HG02678 (cell line): ENCODE data around the gene C11orf98.
"Not testable (repeated sequence)": the region's sequence is repeated elsewhere in the genome, so short reads cannot be mapped to it uniquely, and the experiment has no call there.

Experiments used
- ATAC-seq: cut with Tn5 transposase; IDR thresholded peaks from one replicate; pipeline ENCODE4 v1.9.1; 2021; ENCODE audit warnings: mild to moderate bottlenecking, moderate library complexity; ENCODE audit not compliant: unreplicated experiment

The C11orf98 gene

DNA sequence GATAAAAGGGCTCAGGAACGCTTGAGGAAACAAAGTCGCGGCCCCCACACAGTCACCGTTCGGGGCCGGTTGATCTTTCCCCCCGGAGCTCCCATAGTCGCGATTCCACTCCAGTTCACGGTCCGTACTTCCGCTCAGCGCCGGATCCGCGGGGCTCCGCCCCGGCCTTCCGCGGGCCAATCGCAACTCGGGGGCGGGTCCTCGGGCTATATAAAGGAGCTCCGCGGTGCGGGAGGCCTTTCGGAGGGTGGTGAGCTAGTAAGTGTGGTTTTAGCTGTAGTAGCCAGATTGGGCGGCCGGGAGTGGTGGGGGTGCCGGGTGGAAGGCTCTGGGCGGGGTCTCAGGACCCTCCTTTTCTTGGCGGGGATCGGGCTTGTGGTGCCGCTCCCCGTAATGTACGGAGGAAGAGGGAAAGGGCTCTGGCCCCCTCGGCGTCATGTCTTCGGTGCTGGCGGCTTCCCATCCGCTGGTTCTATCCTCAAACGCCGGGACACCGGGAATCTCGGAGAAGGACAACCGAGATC is at the start of gene C11orf98, which contains the start of gene CSKMT:
Gene C11orf98, minus strand, starts transcription at position 136 of the 524 bp plus-strand sequence. Its CDS starts 41 bp downstream, at position 95.
Gene CSKMT, plus strand, starts transcription at position 238 of the 524 bp plus-strand sequence. CDS start 568 bp downstream, outside the sequence.
- ATAC-seq: peak; percentile 89

DNA sequence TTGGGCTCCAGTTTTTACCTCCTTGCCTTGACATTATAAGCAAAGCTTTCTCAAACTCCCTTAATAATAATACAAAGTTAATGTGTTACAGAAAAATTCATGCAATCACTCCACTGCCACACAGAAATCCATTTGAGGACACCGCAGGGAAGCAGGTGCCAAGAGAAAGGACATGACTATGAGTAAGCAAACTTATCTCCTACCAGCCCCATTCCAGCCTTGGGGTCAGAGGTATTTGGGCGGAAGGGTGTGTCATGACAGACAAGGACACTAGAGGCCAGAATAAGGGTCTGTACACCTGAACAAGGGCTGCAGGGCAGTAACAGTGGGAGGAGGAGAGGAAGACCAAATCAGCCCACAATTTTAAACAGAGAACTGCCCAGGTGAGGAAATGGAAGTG is 48.3 kb upstream of the C11orf98 start:
- ATAC-seq: no peak

DNA sequence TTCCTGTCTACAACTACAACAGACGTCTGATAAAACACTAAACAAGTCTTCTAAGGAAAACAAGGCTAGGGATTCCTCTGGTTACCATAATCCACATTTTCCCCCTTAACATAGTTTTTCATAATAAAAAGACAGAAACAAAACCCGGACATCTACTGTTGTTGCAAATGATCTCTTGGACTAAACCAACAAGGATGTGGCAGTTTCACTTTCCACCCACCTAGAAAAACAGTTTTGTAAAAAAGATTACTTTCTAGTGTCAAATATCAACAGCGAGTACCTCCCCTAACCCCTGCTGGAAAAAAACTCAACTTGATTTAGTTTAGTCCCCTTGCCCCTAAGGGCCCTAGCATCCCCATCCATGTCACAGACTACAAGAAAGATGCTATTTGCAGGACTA is 47.9 kb upstream of the C11orf98 start:
- no peak for ATAC-seq

DNA sequence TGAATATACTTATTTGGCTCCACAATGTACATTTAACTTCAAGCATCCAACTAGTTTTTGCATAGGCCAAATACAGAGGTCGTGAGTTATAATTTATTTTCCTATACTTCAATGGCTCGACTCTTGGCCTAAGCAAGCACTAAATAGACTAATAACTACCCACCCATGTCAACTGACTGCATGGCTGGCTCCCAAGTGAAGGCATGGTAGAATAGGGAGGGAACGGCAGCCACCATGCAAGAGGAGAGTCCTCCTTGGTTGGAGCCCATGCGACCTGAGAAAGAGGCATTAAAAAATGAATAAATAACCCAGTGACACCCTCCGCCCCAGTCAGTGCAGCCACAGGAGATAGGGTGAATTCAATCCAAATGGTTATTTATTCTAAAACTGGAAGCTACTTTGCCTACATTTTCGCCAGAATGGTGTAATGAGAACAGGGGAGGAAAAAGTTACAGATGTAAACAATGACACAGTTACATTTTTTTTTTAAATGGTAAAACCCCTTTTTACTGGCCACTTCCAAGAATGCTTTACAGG is 47.3 kb upstream of the C11orf98 start:
- no peak for ATAC-seq

DNA sequence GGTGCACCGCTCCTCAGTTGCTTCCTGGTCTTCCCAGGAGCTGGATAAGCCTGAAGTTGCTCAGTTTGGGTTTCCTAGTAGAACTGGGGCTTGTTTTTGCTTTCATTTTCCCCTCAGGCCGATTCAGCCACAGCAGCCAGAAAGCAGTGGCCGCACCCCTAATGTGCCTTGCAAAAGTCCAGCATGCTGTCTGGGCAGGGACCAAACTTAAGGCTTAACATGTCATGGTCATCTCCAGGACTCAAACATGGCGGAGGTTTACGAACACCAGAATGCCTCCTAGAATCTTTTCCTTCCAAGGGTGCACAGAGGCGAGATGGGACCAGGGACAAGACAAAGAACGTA is 45.0 kb upstream of the C11orf98 start:
- peak; percentile 1 for ATAC-seq

DNA sequence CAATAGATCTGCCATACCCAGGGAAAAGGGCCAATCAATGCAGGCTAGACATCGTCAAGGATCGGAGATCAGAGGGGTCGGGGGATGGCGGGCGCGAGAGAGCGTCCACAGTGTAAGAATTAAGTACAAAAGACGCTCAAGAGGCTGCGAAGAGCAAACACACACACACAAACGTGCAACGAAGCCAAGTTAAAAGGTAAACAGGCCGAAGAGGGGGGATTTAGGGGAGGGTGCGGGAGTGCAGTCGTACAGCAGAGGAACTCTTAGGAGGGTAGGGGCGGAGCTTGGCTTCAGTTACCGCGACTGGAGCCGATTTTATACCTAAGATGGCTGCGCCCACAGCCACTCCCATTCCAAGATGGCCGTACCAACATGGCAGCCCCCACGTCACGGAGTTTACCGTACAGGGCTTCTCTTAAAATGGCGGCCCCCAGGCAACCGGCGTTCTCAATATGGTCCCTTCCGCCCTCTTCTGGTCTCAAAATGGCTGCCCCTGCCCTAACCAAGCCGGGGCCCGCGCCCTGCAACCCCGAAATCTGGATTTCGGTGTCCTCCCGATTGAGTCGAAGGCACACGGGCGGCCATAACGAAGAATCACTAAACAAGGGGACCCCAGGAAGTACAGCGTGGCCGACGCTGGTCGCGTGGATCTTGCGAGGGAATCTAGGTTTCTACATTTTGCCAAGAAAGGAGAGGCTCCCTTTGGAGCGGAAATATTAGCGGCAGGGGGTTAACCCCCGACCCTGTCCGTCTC is 44.4 kb upstream of the C11orf98 start:
- ATAC-seq: peak; percentile 75

GRCh38 chr11:62708793-62709192 is 43.8 kb upstream of the C11orf98 start:
- no peak for ATAC-seq

- ATAC-seq: no peak
Observed at GRCh38 chr11:62708392-62708791, 43.4 kb upstream of the C11orf98 start.

GRCh38 chr11:62707277-62707861 is 42.4 kb upstream of the C11orf98 start, which contains the start of the genes BSCL2 and GNG3:
TSS of gene BSCL2 (minus strand) at chr11:62707424. CDS start at chr11:62707195, 229 bp downstream.
TSS of gene GNG3 (plus strand) at chr11:62707676. CDS start at chr11:62708296, 620 bp downstream.
- no peak for ATAC-seq

- ATAC-seq: no peak
Observed at GRCh38 chr11:62706850-62707247, 41.8 kb upstream of the C11orf98 start.

GRCh38 chr11:62705880-62706849 is 41.2 kb upstream of the C11orf98 start:
- ATAC-seq: peak; percentile 63

DNA sequence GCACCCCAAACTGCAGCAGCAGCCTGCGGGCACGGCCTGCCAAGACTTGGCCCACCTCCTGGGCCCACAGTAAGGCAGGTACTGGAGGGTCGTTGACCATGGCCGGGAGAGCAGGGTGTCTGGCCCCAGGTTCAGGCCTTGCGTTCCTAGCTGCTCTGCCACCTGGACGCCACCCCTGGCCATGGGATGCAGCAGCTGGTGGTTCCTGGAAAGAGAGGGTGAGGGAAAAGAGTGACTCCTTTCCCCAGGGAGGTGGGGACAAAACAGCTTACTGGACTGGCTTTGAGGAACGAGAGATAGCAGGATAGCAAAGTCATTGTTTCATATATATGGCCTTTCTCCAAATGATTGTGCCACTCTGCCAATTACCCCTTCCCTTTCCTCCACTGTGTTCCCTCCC is 40.4 kb upstream of the C11orf98 start:
- ATAC-seq: no peak

DNA sequence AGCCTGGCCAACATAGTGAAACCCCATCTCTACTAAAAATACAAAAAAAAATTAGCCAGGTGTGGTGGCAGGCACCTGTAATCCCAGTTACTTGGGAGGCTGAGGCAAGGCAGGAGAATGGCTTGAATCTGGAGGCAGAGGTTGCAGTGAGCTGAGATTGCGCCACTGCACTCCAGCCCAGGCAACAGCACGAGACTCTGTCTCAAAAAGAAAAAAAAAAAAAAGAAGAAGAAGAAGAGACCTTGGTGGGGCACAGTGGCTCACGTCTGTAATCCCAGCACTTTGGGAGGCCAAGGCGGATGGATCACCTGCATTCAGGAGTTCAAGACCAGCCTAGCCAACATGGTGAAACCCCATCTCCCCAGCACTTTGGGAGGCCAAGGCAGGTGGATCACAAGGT is 38.9 kb upstream of the C11orf98 start:
- not testable (repeated sequence) for ATAC-seq

DNA sequence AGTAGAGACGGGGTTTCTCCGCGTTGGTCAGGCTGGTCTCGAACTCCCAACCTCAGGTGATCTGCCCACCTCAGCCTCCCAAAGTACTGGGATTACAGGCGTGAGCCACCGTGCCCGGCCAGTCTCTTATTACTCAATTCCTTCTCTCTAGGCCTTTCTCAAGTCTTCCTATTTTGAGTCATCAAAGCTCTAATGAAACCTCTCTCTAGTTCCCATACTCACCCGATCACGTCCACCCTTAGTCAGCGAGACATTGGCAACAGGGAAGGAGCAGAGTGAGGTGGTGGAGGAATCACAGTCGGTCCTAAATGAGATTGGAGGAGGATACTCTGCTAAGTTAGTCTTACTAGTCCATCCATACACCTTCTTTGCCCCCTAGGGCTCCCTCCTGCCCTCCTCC is 37.2 kb upstream of the C11orf98 start:
- ATAC-seq: no peak

DNA sequence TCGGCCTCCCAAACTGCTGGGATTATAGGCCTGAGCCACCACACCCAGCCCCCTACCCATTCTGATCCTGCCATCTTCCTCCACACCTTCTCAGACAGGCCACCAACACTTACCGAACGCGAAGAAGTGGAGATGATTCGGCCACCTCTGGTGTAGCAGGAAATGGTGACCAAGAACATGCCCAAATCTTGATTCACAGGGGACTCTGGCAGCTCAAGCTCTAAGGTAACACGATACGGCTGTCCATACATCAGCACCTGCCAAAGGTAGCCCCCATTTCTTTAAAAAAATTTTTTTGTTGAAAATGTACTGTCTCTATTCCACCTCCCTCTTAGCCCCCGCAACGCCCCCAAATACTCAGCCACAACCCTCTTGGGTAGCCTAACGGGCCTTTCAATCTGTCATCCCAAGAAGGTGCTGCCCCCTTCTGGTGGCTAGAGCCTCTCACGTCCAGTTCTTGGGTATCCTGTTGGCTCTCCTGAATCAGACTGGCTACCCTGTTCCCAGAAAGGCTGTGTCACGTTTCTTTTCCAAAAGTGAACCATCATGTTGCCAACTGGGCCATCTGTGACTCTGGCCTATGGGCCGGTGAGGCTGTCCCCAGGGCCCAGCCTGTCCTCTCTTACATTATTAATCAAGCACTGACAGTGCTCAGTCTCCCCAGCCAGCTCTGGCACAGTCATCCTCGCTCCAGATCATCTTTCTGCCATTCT is 29.6 kb upstream of the C11orf98 start:
- no peak for ATAC-seq

GRCh38 chr11:62693624-62694023 is 28.6 kb upstream of the C11orf98 start:
- not testable (repeated sequence) for ATAC-seq

- ATAC-seq: no peak
Observed at GRCh38 chr11:62689421-62690183, 24.6 kb upstream of the C11orf98 start, which contains the start of gene LRRN4CL. TSS of gene LRRN4CL (minus strand) at chr11:62689530. CDS start at chr11:62688508, 1,022 bp downstream.

DNA sequence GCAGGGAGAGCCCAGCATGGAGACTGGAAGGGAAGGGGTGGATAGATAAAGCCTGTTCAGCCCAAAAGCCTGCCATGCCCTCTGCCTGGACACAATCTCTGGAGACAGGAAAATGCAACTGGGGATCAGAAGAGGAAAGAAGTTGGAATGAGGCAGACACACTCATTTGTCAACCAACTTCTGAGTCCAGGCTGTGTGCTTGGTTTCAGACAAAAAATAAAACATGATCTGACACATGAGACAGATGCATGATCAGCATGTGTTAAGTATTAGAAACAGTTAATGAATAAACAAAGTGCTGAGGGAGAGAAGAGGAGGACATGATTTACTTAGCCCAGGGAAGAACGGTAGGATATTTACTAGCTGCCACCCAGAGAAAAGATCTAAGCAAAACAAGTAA is 23.5 kb upstream of the C11orf98 start:
- no peak for ATAC-seq
